ENCODE measurements around the gene IMMT. TPM values are rescaled to one million over a fixed set of nuclear protein-coding genes. Genes with fewer than 3 reads are reported as not detected.

IMMT gene
- total RNA-seq, 4 donors from 2014 or later = 45.8 to 56.4 (median 48.8) TPM

- TF ChIP-seq CTCF (IDR thresholded peaks at IDR 0.05) (no peak), POLR2A (IDR thresholded peaks at IDR 0.05) (no peak)
- intact Hi-C loops (cut with DNase I; ENCODE audit: low total_unique reads) = no loop called here
- 87 to 93% methylated on average over 4 of the region's 4 CpGs for WGBS, 2 donors
- DNase-seq (ENCODE audit: low spot score in 2 of 2) = no peak
- no peak overlapping the region for H3K4me3 ChIP-seq (ENCODE audit: low read depth, poor library complexity, severe bottlenecking)
These were observed 37.0 kb downstream of the IMMT start for GRCh38 chr2:86158286-86158685.

GRCh38 chr2:86157009-86157556, 38.2 kb downstream of the IMMT start:
- intact Hi-C loops (cut with DNase I; ENCODE audit: low total_unique reads) = no loop called here
- H3K4me3 ChIP-seq (ENCODE audit: low read depth, poor library complexity, severe bottlenecking) = no peak overlapping the region
- WGBS, 2 donors = 92 to 93% methylated on average over 2 of the region's 2 CpGs
- no peak for DNase-seq (ENCODE audit: low spot score in 2 of 2)
- no peak for TF ChIP-seq POLR2A (IDR thresholded peaks at IDR 0.05)
- TF ChIP-seq CTCF (IDR thresholded peaks at IDR 0.05) = no peak

- intact Hi-C loops (cut with DNase I; ENCODE audit: low total_unique reads) = no loop called here
- WGBS, 2 donors = 91% methylated on average over 2 of the region's 2 CpGs
- TF ChIP-seq POLR2A (IDR thresholded peaks at IDR 0.05) (no peak), CTCF (IDR thresholded peaks at IDR 0.05) (no peak)
- no peak overlapping the region for H3K4me3 ChIP-seq (ENCODE audit: low read depth, poor library complexity, severe bottlenecking)
- DNase-seq (ENCODE audit: low spot score in 2 of 2) = no peak
These were observed 44.8 kb downstream of the IMMT start for GRCh38 chr2:86150502-86150901.

GRCh38 chr2:86147793-86148192, 47.5 kb downstream of the IMMT start:
- intact Hi-C loops (cut with DNase I; ENCODE audit: low total_unique reads) = no loop called here
- no peak overlapping the region for H3K4me3 ChIP-seq (ENCODE audit: low read depth, poor library complexity, severe bottlenecking)
- WGBS, 2 donors = 89 to 93% methylated on average over 2 of the region's 2 CpGs
- no peak for DNase-seq (ENCODE audit: low spot score in 2 of 2)
- TF ChIP-seq CTCF (IDR thresholded peaks at IDR 0.05) = no peak
- TF ChIP-seq POLR2A (IDR thresholded peaks at IDR 0.05) = no peak

GRCh38 chr2:86143926-86144685, 51.2 kb downstream of the IMMT start:
- TF ChIP-seq CTCF (IDR thresholded peaks at IDR 0.05) (no peak), POLR2A (IDR thresholded peaks at IDR 0.05) (no peak)
- 88 to 90% methylated on average over 14 of the region's 14 CpGs for WGBS, 2 donors
- H3K4me3 ChIP-seq (ENCODE audit: low read depth, poor library complexity, severe bottlenecking) = no peak overlapping the region
- no peak for DNase-seq (ENCODE audit: low spot score in 2 of 2)
- intact Hi-C loops (cut with DNase I; ENCODE audit: low total_unique reads) = no loop called here
